Measurements from ENCODE around the gene CD300LF.

DNA sequence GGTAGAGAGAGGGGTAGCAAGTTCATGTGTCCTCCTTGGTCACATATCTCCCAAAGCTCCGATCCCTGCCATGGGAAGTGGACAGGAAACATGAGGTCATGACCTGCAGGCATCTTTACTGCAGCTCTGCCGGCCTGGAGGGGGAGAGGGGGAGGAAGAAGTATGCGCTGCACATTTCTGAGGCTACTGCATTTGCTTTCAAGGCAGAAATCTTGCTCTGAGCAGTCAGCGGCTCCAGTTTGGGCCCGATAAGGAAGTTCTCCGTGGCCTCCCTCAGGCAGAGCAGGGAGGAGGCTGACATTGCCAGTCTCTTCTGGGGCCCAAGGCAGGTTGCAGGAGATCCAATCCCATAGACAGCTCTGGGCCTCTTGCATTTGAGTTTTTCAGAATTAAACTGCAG, 34.2 kb upstream of the CD300LF start:
- TF ChIP-seq, protein P1, sequence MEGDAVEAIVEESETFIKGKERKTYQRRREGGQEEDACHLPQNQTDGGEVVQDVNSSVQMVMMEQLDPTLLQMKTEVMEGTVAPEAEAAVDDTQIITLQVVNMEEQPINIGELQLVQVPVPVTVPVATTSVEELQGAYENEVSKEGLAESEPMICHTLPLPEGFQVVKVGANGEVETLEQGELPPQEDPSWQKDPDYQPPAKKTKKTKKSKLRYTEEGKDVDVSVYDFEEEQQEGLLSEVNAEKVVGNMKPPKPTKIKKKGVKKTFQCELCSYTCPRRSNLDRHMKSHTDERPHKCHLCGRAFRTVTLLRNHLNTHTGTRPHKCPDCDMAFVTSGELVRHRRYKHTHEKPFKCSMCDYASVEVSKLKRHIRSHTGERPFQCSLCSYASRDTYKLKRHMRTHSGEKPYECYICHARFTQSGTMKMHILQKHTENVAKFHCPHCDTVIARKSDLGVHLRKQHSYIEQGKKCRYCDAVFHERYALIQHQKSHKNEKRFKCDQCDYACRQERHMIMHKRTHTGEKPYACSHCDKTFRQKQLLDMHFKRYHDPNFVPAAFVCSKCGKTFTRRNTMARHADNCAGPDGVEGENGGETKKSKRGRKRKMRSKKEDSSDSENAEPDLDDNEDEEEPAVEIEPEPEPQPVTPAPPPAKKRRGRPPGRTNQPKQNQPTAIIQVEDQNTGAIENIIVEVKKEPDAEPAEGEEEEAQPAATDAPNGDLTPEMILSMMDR (IDR thresholded peaks at IDR 0.05 in 8 of 11, conservative IDR thresholded peaks at IDR 0.05 in 3 of 11): no peak
- TF ChIP-seq POLR2A (IDR thresholded peaks at IDR 0.05): no peak
